Activated CD8-positive, alpha-beta memory T cell treated with anti-CD3 and anti-CD28 coated beads for 4 hours (primary cell): Measurements from ENCODE around the gene GALNTL6.
"Not testable (repeated sequence)": the region's sequence is repeated elsewhere in the genome, so short reads cannot be mapped to it uniquely, and the experiment has no call there.

Experiments used
- DNase-seq, 2 donors: peaks; one replicate each; pipeline ENCODE4 v3.0.0-alpha.2; 2020; ENCODE audit warnings: low read depth in 2 of 2

Gene GALNTL6

DNA sequence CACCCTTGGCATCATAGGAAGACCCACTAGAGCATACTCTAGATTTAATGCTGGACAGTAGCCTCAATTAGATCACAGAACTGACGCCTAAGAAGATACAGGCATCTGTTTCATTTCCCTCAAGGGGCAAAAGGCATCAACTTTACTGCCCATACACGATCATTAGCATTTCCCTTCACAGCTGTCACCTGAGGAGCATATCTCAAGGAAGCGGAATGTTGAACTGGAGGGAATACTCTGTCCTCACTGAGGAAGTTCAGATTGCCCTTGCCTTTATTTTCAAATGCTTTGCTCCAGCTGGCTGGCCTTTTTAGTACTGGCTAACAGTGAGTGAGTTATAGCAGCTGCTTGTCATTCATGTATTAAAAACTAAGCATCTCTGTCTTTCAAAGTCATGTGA, 847.0 kb downstream of the GALNTL6 start:
- DNase-seq, result no peak

DNA sequence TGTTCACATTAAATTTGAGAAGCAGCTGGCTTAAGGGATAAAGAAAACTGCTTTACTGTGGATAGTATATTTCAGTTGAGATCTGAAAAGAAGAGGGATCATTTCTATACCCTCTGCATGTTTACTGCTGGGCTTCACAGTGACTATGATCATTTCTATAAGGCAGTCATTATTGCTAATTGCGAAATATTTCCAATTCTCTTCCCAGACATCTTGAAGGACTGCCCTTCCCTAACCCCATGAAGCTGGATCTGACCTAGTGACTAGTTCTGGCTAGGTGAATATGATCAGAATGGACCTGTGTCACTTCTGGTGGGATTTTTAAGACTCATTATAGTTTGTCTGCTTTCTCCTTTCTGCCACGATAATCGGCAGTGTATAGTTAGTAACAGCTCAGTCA, 848.9 kb downstream of the GALNTL6 start:
- DNase-seq, result no peak

DNA sequence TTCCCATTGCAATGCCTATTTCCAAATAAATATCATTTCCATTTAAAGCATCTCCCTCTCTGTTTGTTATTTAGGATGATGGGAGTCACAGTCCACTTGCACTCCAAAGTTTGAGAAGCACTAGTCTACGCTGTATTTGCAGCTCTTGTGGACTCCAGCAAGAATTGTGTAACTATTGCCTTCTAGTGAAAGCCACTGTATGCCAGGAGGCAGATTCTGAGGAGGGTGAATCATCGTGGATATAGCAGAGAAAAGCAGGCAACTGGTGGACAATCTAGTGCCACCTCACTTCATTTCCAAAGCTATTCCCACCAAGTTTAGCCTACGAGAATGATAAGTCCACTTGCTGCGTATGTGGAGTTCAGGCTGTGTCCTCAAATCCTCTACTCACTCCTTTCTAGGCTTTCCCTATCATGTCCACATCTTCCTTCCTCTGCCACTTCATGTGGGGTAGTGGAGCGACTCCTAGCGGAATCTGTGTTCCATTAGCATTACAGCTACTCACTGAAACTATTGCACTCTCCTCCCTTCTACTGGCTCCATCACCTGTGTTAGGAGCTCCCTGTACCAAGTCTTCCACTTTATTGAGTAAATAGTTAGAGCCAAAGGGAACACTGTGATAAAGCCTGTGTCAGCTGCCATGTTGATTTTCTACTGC, 853.6 kb downstream of the GALNTL6 start:
- DNase-seq, result no peak

GRCh38 chr4:172674811-172675210, 861.6 kb downstream of the GALNTL6 start:
- DNase-seq, result no peak

DNA sequence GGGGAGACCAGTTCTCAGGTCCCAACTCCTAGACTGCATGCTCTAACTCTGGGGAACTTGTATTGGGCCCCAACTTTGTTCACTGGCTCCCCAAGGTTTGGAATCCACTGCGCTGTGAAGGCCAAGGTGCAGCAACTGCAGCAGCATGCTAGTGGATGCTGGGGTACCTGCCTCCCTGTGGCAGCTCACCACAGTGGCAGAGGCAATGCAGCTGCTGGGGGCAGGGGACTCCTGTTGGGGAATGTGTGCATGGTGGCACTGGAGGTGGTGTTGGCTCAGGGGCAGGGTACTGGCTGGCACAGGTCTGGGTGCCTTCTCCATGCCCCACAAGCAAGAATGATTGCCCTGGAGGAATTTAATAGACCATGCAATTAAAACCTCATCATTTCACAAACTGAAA, 862.0 kb downstream of the GALNTL6 start:
- no peak for DNase-seq

GRCh38 chr4:172680691-172681090, 867.5 kb downstream of the GALNTL6 start:
- DNase-seq, result no peak

- DNase-seq, result no peak
Observed at GRCh38 chr4:172683021-172683420, 869.8 kb downstream of the GALNTL6 start.

DNA sequence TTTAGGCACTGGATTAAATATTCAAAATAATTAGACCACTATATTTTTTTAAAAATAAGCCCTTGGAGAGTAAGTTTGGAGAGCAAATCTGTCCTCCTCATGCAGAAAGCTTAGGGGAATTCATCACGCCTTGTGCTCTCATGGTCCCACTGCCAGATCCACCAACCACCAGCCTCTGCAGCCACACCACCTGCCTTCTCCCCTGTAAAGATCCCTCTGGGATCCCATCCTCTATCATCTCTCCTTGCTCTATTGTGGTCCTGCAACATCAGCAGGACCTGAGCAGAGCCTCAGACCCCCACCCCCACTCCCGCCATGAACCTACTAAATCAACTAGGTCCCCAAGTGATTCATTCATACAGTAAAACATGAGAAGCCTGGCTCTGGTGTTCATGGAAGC, 872.8 kb downstream of the GALNTL6 start:
- DNase-seq, result no peak

- no peak for DNase-seq
Observed at GRCh38 chr4:172688534-172688933, 875.3 kb downstream of the GALNTL6 start.

DNA sequence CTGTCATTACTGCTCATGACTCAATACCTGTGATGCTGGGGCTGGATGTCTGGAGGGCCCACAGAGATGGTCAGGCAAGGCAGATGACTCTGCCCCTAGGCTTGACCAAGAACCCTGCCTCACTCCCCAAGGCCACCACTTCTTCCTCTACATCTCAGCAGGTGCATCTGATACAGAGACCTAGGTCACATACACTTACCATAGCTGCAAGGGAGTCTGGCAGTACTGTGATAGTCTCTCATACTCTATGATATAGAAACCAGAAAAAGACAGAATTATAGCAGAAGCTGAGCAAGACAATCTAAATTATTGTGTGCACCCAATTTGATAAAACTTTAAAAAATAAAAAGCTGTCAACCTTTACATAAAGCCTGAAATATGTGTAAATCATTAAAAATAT, 878.3 kb downstream of the GALNTL6 start:
- no peak for DNase-seq

DNA sequence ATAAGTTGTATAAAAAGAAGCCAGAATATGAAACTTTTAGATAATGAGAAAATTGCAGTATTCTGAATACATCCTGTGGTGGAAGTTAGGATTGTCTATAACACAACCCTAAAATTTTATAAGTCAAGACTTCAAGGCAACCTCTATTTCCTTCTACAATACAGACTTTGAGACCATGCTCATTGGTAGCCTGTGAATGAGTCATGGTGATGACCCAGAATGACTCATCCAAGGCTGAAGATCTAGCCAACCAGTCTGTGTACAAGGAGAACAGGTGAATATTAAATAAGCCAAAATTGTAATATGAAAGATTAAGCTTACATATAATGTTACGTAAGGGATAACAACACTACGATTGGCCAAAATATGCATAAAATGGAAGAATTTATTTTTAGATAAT, 879.5 kb downstream of the GALNTL6 start:
- DNase-seq, result no peak

GRCh38 chr4:172698256-172698655, 885.1 kb downstream of the GALNTL6 start:
- no peak for DNase-seq

DNA sequence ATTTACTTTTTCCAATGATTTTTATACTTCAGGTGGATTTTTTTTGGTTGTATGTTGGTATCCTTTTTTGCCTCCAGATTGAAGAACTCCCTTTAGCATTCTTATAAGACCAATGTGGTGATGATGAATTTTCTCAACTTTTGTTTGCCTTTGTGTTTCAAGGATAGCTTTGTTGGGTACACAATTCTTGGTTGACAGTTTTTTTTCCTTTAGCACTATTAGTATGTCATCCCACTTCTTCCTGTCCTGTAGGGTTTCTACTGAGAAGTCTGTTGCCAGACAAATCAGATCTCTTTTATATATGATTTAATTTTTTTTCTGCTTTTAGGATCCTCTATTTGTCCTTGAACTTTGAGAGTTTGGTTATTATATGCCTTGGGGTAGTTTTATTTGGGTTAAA, 892.4 kb downstream of the GALNTL6 start:
- no peak for DNase-seq

- no peak for DNase-seq
Observed at GRCh38 chr4:172706000-172706399, 892.8 kb downstream of the GALNTL6 start.

GRCh38 chr4:172707622-172708021, 894.4 kb downstream of the GALNTL6 start:
- no peak for DNase-seq

- no peak for DNase-seq
Observed at GRCh38 chr4:172708184-172708583, 895.0 kb downstream of the GALNTL6 start.

DNA sequence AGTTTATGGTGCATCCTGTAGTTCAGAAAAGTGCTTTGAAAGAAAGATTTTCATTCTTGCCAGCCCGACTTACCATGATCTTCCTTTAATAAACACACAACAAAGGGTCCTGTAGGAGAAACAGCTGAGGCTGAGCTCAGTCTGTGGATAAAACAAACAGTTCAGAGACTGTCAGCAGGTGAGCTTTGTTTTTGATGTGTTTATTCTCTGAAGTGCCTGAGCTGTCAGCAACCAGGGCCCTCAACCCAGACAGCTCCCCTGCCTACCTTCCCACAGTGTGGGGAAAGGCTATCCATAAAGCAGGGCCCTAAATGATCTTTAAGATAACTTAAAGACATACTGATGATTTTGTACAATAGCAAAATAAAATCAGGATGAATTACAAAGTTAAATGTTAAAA, 896.2 kb downstream of the GALNTL6 start:
- DNase-seq, result no peak

- no peak for DNase-seq
Observed at GRCh38 chr4:172716291-172716690, 903.1 kb downstream of the GALNTL6 start.

- no peak for DNase-seq
Observed at GRCh38 chr4:172721659-172722058, 908.5 kb downstream of the GALNTL6 start.

DNA sequence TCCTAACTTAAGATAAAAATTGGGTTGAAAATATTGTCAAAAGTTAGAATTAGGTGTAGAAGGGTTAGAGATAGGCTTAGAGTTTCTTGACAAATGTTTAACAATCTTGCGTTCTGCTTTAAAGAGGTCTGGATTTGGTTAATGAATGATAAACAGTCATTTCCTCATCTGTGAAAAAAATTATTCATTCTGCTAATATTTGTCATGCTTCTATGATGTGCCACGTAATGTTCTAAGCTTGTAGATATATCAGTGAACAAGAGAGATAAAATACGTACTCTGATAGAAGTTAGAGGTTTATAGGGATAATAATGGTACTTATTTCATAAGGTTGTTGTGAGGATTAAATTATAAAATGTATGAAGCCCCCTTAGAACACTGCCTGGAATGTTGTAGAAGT, 912.4 kb downstream of the GALNTL6 start:
- DNase-seq, result no peak

DNA sequence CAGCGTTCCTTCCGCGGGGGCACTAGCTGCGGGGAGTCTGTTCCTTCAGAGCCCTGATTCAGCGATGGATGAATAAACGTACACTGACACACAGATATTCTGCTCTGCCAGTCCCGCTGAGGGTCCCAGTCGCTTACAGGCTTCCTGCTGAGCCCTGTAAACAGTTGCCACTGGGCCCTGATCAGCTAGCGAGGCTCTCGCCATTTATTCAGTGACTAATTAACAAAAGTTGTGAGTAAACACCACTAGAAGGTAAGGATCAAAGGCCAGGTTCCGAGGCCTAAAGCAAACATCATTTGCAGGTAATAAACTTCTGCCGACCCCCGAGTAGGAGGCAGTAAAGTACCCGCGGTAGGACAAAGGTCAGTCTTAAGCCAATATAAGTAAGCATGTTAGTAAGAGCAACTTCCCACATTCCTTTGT, 912.8 kb downstream of the GALNTL6 start:
- DNase-seq, result no peak

DNA sequence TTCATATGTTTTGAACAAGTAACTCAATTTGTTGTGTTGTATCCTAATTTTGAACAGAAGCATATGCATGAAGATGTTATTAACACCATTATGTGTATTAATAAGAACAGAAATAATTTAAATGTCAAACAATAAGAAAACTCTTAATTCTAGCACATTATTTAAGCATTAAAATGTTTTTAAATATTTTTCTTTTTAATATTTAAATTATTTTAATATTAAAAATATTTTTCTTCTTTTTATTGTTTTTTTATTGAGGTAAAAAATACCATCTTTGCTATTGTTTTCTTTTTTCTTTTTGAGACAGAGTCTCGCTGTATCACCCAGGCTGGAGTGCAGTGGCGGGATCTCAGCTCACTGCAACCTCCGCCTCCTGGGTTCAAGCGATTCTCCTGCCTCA, 914.4 kb downstream of the GALNTL6 start:
- DNase-seq, result no peak

GRCh38 chr4:172733645-172734044, 920.4 kb downstream of the GALNTL6 start:
- DNase-seq, result not testable (repeated sequence)

DNA sequence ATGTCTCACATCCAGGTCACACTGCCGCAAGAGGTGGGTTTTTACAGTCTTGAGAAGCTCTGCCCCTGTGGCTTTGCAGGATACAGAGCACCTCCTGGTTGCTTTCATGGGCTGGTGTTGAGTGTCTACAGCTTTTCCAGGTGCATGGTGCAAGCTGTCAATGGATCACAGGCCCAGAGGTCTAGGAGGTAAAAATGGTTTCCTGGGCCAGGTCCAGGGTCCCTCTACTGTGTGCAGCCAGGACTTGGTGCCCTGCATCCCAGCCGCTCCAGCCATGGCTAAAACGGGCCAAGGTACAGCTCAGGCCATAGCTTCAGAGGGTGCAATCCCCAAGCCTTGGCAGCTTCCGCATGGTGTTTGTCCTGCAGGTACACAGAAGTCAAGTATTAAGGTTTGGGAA, 921.4 kb downstream of the GALNTL6 start:
- DNase-seq, result no peak
